HG02798 (cell line): Measurements from ENCODE around the gene BMP6.
"Not testable (repeated sequence)": the region's sequence is repeated elsewhere in the genome, so short reads cannot be mapped to it uniquely, and the experiment has no call there.

Source experiments
- ATAC-seq: cut with Tn5 transposase; IDR thresholded peaks from one replicate; pipeline ENCODE4 v1.9.1; 2021; ENCODE audit warnings: mild to moderate bottlenecking; ENCODE audit not compliant: unreplicated experiment, poor library complexity

Gene BMP6

GRCh38 chr6:7784706-7785105 is 58.8 kb downstream of the BMP6 start:
- no peak for ATAC-seq

GRCh38 chr6:7785243-7786035 is 59.5 kb downstream of the BMP6 start:
- ATAC-seq: no peak

DNA sequence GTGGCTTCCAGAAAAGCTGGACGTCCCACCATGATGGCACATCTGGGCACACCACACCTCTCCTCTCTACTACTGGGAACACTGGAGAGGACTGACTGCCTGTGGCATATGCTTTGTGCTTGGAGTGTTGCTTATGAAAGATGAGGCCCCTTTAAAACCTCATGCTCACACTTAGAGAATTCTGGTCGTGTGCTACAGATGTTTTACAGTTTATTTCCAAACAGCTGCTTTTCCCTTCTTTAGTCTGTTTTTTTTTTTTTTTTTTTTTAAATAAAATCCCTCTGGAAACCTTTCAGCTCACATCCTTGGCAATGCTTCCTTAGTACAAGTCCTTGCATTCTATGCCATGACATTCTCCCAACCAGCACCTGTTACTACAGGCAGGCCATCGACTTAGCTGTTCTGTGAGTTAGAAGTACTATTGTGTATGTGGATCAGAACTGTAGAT is 60.3 kb downstream of the BMP6 start:
- ATAC-seq: no peak

DNA sequence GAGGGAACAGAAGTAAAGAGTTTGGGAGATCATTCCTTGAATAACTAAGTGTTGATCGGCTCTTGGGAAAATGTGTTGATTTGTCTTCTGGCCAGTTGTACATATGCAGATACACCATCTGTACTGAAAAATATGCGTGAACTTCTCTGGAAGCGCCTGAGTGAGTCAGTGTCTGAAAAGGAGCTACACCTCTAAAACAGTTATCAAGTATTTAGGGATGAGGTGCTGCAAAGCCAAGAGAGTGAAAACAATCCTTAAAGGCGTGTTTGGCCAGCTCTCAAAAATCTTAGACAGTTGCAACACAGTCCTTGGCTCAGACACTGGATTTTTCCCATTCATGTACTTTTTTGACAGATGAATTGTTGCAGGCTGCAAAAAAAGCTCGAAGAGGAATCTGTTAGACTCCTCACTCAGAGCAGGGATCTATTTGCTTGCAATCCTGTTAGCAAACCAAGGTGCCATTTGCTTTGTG is 61.3 kb downstream of the BMP6 start:
- no peak for ATAC-seq

- no peak for ATAC-seq
Measured at GRCh38 chr6:7787731-7788130, 61.8 kb downstream of the BMP6 start.

GRCh38 chr6:7794509-7794908 is 68.6 kb downstream of the BMP6 start:
- ATAC-seq: no peak

DNA sequence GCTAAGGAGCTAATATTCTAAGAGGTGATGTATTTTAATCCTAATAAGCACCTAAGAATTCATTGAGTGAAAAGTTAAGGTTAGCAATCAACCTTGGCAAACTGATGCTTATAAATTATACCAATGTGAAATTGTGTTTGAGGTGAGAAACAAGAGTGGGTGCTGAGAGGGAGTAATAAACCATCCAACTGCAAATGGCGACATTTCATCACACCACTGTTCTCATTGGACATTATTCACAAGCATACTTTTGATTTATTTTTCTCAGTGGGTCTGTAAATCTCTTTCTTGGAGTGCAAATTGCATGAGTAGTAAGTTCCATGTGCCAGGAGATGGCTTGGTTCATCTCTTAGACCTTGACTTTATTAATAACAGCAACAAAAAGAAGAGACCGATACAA is 71.5 kb downstream of the BMP6 start:
- no peak for ATAC-seq

GRCh38 chr6:7798751-7799150 is 72.9 kb downstream of the BMP6 start:
- no peak for ATAC-seq

DNA sequence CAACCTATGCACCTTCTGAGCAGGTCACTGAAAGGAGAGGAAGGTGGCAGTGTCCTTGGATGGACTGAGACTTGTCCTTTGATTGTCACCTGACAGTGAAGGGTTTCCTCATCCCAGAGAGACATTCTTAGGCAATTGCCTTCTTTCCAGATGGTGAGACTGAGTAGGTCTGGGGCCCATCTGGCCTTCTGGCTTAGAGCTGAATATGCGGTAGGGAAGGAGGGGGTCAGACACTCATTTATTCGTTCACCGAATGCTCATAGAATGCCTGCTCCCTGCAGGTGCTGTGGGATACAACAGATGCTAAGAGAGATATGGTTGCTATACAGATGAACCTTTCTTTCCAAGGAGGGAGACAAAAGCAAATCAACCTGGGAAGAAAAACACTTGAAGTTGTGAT is 76.8 kb downstream of the BMP6 start:
- ATAC-seq: no peak

DNA sequence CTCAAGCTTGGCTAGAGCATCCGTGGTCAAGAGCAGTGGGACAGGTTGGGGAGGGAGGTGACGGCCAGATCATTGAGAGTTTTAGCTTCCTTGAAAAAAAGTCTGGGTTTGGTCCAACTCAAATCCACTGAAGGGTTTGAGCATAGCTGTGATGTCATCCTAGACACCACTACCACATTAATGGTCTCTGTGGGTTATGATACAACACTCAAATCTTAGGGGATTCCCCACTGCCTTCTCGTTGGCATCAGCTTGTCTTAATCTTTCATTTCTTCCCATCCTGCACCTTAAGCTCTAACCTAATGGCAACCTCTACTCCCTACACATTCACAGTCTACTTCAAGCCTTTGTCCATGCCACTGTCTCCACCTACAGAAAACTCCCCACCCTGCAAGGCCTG is 77.3 kb downstream of the BMP6 start:
- no peak for ATAC-seq

DNA sequence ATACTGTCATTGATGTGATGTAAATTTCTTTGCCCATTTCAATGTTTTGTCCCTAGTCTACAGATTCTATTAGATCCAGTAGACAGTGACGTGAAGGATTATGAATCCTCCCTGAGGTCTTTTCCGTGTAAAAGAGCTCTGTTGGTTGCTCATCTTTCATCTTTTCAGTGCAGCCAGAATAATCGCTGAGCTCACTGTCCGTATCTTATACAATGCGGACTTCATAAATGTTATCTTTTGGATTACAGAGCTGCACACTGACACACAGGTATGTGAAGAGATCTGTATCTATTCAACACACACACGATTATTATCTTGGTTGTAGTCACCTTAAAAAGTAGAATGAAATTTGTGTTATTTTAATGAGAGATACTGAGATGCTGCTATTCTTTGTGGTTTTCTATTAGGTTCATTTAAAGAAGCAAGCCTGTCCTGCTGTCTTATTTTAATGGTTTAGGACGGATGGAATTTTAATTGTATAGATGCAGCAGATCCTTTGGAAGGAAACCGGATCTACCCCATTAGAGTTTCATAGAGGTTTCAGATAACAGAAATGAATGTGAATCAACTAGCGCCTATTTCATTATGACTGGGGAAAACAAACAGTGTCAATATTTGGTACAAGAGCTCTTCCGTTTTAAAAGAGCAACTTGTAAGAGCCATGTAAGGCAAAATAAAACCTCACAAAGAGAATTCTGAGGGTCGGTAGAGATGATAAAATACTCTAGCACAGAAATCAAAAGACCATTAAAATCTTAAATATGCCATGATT is 79.4 kb downstream of the BMP6 start:
- no peak for ATAC-seq

DNA sequence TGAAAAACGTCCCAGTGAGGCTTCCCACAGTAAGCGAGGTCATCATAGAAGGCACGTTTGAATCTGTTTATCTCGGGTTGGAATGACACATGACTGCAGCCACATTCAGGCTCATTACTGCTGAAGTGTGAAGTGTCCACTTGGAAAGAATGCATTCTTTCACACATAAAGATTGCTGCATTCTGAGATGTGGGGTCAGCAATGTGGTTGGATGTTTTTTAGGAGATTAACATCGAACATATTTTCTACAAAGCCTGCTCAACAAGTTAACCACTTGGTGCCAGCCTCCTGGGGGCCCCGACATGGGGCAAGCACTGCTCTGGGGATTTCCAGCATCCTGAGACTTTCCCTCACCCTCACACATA is 79.9 kb downstream of the BMP6 start:
- no peak for ATAC-seq

DNA sequence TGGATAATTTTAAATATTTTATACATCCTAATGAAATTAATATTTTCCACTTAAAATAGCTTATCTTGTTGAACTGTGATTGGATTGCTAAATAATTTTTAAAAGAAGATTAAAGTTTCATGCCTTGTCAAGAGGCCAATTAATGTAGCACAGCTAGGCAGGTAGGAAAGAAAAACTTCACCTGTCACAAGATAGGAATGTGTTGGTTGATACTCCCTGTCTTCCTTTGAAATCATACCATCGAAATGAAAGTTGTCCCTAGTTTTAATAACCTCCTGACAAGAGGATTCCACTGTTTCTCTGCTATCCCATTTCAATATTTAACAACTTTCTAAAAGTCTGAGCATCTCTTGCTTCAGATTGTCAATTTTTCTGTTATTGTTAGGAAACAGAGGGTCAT is 80.8 kb downstream of the BMP6 start:
- no peak for ATAC-seq

DNA sequence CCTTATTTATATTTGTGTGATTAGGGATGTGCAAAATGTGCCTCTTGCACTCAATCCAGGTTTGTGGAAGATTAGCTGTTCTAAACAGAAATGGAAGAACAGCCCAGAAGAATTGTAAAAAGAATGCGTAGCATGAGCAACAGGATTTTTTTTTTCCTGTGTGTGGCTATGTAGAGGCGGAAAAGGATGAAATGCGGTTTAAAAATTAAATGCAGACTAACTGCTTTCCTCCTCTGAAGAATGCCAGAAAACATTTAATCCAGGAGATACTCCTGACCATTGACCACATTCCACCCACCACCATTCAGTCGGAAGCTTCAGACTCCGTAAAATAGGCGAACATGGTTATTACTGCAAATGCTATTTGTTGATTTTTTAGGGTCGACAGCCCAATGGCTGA is 83.4 kb downstream of the BMP6 start:
- ATAC-seq: no peak

- ATAC-seq: no peak
Measured at GRCh38 chr6:7811441-7811840, 85.5 kb downstream of the BMP6 start.

DNA sequence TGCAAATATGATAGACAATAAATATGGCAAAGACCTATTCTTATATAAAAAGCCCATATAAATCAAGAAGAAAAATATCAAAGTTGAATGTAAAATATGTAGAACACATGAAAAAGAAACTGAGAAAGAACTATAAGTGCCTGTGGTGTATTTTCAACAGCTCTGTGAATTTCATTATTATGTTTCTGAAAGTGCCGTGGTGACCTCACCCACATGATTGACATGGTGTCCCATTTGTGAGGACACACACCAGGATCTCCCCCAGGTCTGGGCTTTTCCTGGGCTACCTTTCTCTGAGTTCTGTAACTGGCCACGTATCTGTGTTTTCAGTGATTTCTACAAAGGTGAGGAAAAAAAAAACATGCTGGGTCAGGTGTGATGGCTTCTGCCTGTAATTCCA is 86.7 kb downstream of the BMP6 start:
- ATAC-seq: no peak

DNA sequence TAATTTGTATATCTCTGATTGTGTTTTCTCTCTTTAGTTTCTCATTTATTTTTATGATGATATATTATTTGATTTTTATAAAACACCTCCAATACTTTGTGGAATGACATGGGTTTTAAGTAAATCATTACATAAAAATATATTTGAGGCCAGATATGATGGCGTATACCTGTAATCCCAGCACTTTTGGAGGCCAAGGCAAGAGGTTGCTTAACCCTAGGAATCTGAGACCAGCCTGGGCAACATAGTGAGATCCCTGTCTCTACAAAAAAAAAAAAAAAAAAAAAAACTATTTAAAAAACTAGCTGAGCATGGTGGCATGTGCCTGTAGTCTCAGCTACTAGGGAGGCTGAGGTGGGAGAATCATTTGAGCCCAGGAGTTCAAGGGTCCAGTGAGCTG is 87.3 kb downstream of the BMP6 start:
- no peak for ATAC-seq

- no peak for ATAC-seq
Measured at GRCh38 chr6:7813704-7814103, 87.8 kb downstream of the BMP6 start.

DNA sequence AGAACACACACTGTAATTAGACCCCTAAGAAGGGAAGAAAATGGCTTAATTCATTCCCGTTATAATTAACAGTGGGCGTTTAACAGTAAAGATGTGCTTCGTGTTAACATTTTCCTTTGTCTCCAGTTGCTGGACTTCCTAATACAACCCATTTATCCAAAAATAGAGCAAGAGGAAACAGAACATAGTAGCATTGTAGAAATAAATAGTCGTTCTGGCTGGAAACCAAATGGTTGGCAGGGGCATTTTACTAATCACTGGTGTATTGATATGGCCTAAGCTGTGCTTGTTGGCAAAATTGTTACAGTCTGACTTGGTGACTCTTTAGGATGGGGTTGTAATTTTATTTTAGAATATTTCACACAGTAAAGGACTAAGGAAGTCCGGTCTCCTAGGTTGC is 89.8 kb downstream of the BMP6 start:
- ATAC-seq: no peak

- not testable (repeated sequence) for ATAC-seq
Measured at GRCh38 chr6:7817184-7817583, 91.3 kb downstream of the BMP6 start.

GRCh38 chr6:7818257-7819214 is 92.6 kb downstream of the BMP6 start:
- no peak for ATAC-seq
